NT2/D1 (cell line): ENCODE results near the gene POLN.

ENCODE experiments used
- SUZ12 ChIP-seq: IDR thresholded peaks from 2 replicates; pipeline ENCODE4 v1.6.1; 2011; ENCODE audit not compliant: insufficient read length, insufficient read depth; ENCODE audit errors: extremely low read depth
- YY1 ChIP-seq: IDR thresholded peaks from 2 replicates; pipeline ENCODE4 v1.6.1; 2011; ENCODE audit not compliant: insufficient read length, insufficient read depth
- ZNF274 ChIP-seq: IDR thresholded peaks from 2 replicates; pipeline ENCODE4 v1.6.1; 2011; ENCODE audit warnings: mild to moderate bottlenecking, low read depth, low read length

DNA sequence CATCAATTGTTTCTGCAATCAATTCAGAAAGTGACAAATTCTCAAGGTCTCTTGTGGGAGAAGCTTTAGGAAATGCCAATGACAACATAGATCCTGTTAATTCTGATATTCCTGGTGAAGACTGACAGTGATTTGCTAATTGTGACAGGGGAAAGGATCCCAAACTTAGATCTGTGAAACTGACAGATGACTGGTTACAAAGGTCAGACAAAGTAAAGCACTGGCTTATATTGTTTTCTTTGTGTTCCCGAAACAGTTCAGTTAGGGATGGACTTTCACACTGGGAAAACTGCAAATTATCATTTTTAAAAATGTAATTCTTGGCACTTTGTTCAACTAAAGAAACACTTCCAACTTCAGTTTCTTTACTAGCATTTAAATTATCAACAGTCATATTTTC, 152.7 kb downstream of the POLN start:
- TF ChIP-seq YY1, result no peak
- no peak for TF ChIP-seq SUZ12
- no peak for TF ChIP-seq ZNF274
